LNCAP (cell line): Measurements from ENCODE around the gene UBE2J2.

Source experiments
- TF ChIP-seq, protein P1 (sequence below): fragments of 450-650 bp; IDR thresholded peaks from 2 replicates; pipeline ENCODE4 v1.5.1; 2017; ENCODE audit warnings: mild to moderate bottlenecking

The UBE2J2 gene

DNA sequence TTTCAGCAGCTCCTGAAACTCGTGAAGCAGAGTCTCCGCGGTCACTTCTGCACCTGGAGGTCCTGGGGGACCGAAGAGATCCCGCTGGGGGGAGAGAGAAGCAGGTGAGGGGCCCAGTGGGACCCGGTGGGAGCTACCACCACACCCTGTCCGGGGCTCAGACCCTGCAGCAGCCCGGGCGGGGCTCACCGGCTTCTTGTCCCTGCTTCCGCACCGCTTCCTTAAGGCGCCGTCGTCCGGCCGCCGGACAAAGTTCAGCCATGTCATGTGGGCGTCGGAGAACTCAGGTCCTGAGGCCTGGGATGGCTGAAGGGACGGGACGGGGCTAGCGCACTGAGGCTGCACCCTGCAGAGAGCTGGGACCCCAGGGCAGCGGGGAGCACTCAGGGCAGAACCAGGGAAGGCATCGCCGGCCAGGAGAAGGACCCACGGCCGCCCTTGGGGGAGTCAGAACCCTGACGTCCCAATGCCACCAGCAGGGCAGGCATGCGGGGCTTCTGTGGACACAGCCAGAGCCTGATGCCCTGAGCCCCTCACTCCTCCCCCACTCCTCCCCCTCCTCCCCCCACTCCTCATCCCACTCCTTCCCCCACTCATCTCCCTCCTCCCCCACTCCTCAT, 29.4 kb downstream of the UBE2J2 start:
- TF ChIP-seq, protein P1, sequence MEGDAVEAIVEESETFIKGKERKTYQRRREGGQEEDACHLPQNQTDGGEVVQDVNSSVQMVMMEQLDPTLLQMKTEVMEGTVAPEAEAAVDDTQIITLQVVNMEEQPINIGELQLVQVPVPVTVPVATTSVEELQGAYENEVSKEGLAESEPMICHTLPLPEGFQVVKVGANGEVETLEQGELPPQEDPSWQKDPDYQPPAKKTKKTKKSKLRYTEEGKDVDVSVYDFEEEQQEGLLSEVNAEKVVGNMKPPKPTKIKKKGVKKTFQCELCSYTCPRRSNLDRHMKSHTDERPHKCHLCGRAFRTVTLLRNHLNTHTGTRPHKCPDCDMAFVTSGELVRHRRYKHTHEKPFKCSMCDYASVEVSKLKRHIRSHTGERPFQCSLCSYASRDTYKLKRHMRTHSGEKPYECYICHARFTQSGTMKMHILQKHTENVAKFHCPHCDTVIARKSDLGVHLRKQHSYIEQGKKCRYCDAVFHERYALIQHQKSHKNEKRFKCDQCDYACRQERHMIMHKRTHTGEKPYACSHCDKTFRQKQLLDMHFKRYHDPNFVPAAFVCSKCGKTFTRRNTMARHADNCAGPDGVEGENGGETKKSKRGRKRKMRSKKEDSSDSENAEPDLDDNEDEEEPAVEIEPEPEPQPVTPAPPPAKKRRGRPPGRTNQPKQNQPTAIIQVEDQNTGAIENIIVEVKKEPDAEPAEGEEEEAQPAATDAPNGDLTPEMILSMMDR, result no peak

DNA sequence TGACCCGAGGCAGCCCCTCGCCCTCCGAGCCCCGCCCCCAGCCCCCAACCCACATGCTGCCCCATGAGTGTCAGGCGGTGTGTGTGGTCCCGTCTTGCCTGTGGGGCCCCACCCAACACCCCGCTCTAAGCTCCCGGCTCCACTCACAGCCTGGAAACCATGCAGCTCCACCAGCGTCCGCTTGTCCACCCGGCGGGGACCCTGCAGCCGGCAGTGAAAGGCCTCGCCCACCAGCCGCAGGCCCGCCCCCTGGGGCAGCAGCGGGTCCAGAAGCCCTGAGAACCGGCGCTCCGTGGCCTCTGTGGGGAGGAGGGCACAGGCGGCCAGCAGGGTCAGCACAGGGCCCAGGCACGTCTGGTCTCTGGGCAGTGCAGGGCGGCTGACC, 29.9 kb downstream of the UBE2J2 start:
- TF ChIP-seq, protein P1, result no peak

DNA sequence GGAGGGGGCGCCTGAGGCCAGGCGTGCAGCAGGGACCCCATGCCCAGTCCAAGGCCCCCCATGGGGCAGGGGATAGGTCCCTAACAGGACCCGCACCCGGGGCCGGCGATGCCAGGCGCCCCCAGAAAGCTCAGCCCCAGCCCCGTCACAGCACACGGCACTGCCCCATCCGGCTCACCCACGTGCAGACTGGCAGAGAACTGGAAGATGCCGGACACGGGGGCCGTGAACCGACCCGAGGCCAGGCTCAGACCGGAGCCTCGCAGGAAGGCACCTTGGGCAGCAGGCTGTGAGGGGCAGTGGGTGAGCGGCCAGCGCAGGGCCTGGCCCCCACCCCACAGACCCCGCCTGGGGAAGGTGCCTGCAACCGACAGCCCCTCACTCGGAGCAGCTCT, 30.4 kb downstream of the UBE2J2 start:
- TF ChIP-seq, protein P1, result no peak

DNA sequence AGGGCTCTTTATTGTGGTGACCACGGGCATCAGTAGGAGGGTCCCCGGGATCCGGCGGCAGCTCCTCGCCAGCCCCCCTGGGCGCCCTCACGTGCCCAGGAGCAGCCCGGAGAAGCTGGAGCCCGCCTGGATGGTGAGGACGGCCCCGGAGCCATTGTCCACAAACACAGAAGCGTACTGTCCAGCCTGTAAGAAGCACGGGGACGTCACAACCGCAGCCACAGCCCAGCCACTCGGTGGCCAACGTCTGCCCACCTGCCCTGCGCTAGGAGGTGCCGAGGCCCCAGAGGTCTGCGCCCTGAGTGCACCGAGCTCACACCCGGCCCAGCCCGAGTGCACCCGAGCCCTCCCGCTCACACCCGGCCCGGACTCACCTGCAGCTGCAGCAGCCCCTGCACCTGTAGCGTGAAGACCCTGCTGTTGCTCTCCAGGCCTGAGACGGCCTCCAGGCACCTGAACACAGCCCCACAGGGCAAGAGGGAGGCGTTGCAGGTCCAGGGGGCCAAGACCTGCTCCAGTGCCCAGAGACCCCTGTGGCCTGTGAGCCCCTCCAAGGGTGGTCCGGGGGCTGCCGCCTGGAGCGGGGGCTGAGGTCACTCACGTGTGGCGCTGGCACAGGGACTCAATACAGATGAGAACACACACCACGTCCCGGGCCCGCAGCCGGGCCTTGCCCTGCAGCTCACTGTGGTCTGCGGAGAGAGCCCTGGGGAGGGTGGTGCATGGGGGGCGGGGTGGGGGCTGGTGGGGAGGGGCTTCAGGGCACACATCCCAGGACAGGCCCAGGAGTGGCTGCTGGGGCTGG, 31.0 kb downstream of the UBE2J2 start:
- TF ChIP-seq, protein P1, result no peak

DNA sequence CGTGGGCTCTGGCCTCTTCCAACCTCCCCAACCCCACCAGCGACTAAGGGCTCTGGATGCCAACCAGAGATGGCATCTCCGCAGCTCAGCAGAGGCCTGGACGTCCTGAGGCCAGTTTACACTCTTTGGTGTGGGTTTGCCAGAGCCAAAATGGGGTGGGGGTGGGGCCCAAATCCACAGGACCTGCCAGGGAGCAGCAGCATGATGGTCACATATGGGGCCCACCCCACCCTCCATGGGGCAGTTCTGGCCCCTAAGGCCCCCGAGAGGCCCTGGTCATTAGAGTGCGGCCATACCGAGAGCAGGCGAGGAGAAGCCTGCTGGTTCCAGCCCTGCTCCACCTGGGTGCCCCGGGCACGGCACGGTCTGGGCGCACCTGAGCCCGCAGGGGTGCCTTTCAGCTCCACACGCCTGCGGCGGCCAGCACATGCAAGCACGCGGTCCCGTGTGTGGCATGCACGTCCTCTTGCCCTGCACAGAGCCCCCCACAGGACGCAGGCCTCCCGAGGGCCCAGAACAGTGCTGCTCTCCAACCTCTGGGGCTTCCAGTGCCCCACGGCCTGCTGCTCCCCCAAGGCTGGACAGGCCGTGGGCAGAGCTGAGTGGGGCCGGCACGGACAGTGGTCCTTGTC, 31.9 kb downstream of the UBE2J2 start:
- TF ChIP-seq, protein P1, result no peak

DNA sequence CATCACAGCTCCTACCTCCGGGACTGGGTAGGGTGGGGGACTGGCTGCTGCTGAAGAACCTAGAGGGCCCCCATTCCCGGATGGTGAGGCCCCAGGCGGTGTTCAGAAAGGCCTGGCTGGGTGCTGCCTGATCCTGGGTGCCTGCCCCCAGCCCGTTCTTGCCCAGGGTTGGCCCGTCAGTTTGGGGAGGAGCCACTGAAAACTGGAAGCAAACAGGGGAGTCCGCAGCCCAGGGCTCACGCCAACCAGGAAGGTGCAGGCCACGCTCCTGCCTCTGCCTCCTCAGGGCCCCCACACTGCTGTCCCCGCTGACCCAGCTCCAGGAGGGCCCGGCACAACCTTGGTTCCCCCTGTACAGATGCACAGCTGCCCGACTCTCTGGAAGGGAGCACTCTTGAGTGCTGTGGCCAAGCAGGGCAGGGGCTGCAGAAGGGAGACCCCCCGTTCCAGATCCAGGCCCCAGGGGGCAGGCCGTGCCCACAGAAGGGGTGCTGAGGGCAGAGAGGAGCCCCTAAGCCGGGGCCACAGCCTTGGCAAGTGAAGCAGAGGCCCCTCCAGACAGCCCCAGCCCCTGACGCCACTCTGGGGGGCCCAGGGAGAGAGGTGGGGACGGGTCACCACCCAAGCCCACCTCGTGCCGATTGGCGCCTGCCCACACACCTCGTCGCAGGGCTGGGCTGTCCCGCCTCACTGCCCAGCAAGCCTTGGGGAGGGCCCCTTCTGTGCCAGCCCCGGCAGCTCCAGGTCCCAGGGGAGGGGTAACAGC, 32.6 kb downstream of the UBE2J2 start:
- TF ChIP-seq, protein P1, result no peak

DNA sequence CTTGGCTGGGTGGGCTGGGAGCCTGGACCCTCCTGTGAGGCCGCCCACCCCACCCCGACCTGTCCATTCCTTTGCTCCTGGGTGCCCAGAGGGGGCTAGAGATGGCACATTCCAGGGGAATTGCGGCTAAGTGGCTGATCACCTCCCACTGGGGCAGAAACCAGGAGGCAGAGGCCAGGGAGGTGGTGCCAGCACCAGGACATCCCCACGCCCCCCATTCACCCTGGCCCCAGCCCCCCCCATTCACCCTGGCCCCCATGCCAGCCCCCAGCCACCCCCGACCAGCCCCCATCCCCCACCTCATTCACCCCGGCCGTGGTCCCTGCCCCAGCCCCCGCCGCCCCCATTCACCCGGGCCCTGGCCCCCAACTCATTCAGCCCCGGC, 33.3 kb downstream of the UBE2J2 start:
- TF ChIP-seq, protein P1, result no peak
